Skeletal muscle tissue (tissue), 4 donors: ENCODE results near the gene RAPGEF4. TPM values are rescaled to one million over a fixed set of nuclear protein-coding genes. Genes with fewer than 3 reads are reported as not detected.
A peak's percentile ranks its signal among the peaks of the same experiment; 100 is the strongest.

ENCODE experiments used
- H3K27ac ChIP-seq: one replicate; pipeline ENCODE4 v1.7.0; 2013; ENCODE audit warnings: mild to moderate bottlenecking, low read depth, low read length, inconsistent platforms
- H3K27me3 ChIP-seq, 3 donors: one replicate each; pipeline ENCODE4 v1.7.0; 2013; ENCODE audit warnings: low read length in 3 of 3; ENCODE audit not compliant: control insufficient read depth in 3 of 3, insufficient read depth in 3 of 3
- H3K36me3 ChIP-seq, 3 donors: one replicate each; pipeline ENCODE4 v1.7.0; 2013; ENCODE audit warnings: low read length in 3 of 3; ENCODE audit not compliant: control insufficient read depth in 3 of 3, insufficient read depth in 3 of 3
- H3K4me1 ChIP-seq, 3 donors: one replicate each; pipeline ENCODE4 v1.7.0; 2013; ENCODE audit warnings: low read length in 3 of 3, mild to moderate bottlenecking in 3 of 3; ENCODE audit not compliant: control insufficient read depth in 3 of 3, insufficient read depth in 3 of 3
- H3K4me3 ChIP-seq, 3 donors: one replicate each; pipeline ENCODE4 v1.7.0; 2013; ENCODE audit warnings: low read length in 3 of 3
- H3K9ac ChIP-seq, 3 donors: one replicate each; pipeline ENCODE4 v1.7.0; 2013; ENCODE audit warnings: low read length in 3 of 3, mild to moderate bottlenecking in 3 of 3, moderate library complexity in 2 of 3, low read depth in 1 of 3
- H3K9me3 ChIP-seq, 3 donors: one replicate each; pipeline ENCODE4 v1.7.0; 2013; ENCODE audit warnings: low read length in 3 of 3; ENCODE audit not compliant: control insufficient read depth in 3 of 3
- total RNA-seq: library from RNA; depleted of rRNA; stranded (reverse); fragments of >200 nt; gene quantifications from one replicate; pipeline ENCODE4 v1.2.3, GENCODE V29; 2014
- donor health status: Osteomylitis.

Gene RAPGEF4
- total RNA-seq, 1 donor from 2014 or later, result 5.7 TPM

- Histone ChIP-seq H3K36me3 (no peaks in the 10 kb centered on the region), H3K9ac (no peak overlapping the region), H3K4me1 (peaks cover 0 to 10% (median 7%) of the 10 kb centered on the region in 3 donors), H3K4me3 (no peak overlapping the region), H3K27me3 (no peaks in the 10 kb centered on the region), H3K9me3 (no peaks in the 10 kb centered on the region), H3K27ac (no peak overlapping the region)
Measured at GRCh38 chr2:173058673-173059072, 323.0 kb downstream of the RAPGEF4 start.

GRCh38 chr2:173059292-173059691, 323.6 kb downstream of the RAPGEF4 start:
- no peak overlapping the region for H3K4me3 ChIP-seq
- H3K9me3 ChIP-seq, result no peaks in the 10 kb centered on the region
- no peak overlapping the region for H3K27ac ChIP-seq
- H3K36me3 ChIP-seq, result no peaks in the 10 kb centered on the region
- H3K9ac ChIP-seq, result no peak overlapping the region
- H3K4me1 ChIP-seq, result peaks cover 0 to 10% (median 7%) of the 10 kb centered on the region in 3 donors
- no peaks in the 10 kb centered on the region for H3K27me3 ChIP-seq

GRCh38 chr2:173059971-173060461, 324.4 kb downstream of the RAPGEF4 start:
- no peaks in the 10 kb centered on the region for H3K9me3 ChIP-seq
- no peaks in the 10 kb centered on the region for H3K27me3 ChIP-seq
- H3K9ac ChIP-seq, result no peak overlapping the region
- no peak overlapping the region for H3K4me3 ChIP-seq
- peak overlapping the region; percentile 15 for H3K27ac ChIP-seq
- H3K36me3 ChIP-seq, result no peaks in the 10 kb centered on the region
- H3K4me1 ChIP-seq, result peaks cover 0 to 10% (median 7%) of the 10 kb centered on the region in 3 donors

- no peak overlapping the region for H3K27ac ChIP-seq
- no peak overlapping the region for H3K4me3 ChIP-seq
- H3K27me3 ChIP-seq, result no peaks in the 10 kb centered on the region
- H3K4me1 ChIP-seq, result peaks cover 0 to 7% (median 5%) of the 10 kb centered on the region in 3 donors
- H3K36me3 ChIP-seq, result no peaks in the 10 kb centered on the region
- H3K9me3 ChIP-seq, result no peaks in the 10 kb centered on the region
- H3K9ac ChIP-seq, result no peak overlapping the region
Measured at GRCh38 chr2:173062801-173063200, 327.2 kb downstream of the RAPGEF4 start.

- Histone ChIP-seq H3K9ac (no peak overlapping the region), H3K4me3 (no peak overlapping the region), H3K27me3 (no peaks in the 10 kb centered on the region), H3K27ac (no peak overlapping the region), H3K4me1 (peaks cover 0 to 3% (median 0%) of the 10 kb centered on the region in 3 donors), H3K36me3 (no peaks in the 10 kb centered on the region), H3K9me3 (no peaks in the 10 kb centered on the region)
Measured at GRCh38 chr2:173064151-173064805, 328.6 kb downstream of the RAPGEF4 start.

GRCh38 chr2:173066887-173067676, 331.4 kb downstream of the RAPGEF4 start:
- Histone ChIP-seq H3K4me3 (no peak overlapping the region), H3K9me3 (no peaks in the 10 kb centered on the region), H3K36me3 (no peaks in the 10 kb centered on the region), H3K27ac (no peak overlapping the region), H3K4me1 (no peaks in the 10 kb centered on the region), H3K9ac (no peak overlapping the region), H3K27me3 (no peaks in the 10 kb centered on the region)

GRCh38 chr2:173075056-173075780, 339.6 kb downstream of the RAPGEF4 start:
- Histone ChIP-seq H3K27me3 (no peaks in the 10 kb centered on the region), H3K27ac (peak overlapping the region; percentile 99), H3K4me3 (peak overlapping the region; percentile 63 to 92 (median 88)), H3K36me3 (no peaks in the 10 kb centered on the region), H3K9ac (peak overlapping the region; percentile 96 to 99 (median 97)), H3K9me3 (no peaks in the 10 kb centered on the region), H3K4me1 (peaks cover 30 to 41% (median 36%) of the 10 kb centered on the region in 3 donors)

GRCh38 chr2:173075781-173076580, 340.3 kb downstream of the RAPGEF4 start, which contains the start of gene MAP3K20:
MAP3K20 (plus strand) TSS chr2:173075846; CDS start chr2:173091032, 15,186 bp downstream.
- Histone ChIP-seq H3K4me3 (peak within 1 kb of the TSS; percentile 88 to 96 (median 92)), H3K4me1 (peaks cover 30 to 44% (median 41%) of the 10 kb centered on the region in 3 donors), H3K9me3 (no peaks in the 10 kb centered on the region), H3K9ac (peak within 1 kb of the TSS; percentile 96 to 99 (median 97)), H3K27ac (peak within 1 kb of the TSS; percentile 99), H3K36me3 (no peaks in the 10 kb centered on the region), H3K27me3 (no peaks in the 10 kb centered on the region)
